ENCODE results near the gene PAGE5. TPM values are rescaled to one million over a fixed set of nuclear protein-coding genes. Genes with fewer than 3 reads are reported as not detected.

PAGE5 gene, protein sequence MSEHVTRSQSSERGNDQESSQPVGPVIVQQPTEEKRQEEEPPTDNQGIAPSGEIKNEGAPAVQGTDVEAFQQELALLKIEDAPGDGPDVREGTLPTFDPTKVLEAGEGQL
- 10 to 100 TPM; 20.3 to 28.7 TPM for total RNA-seq
- polyA plus RNA-seq (ENCODE audit: insufficient read depth, low read depth, low replicate concordance): 39.6 TPM
- long read RNA-seq, donor 1, transcript PAGE5-203 (5 exons, 540 nt): major isoform, 5 of 5 reads
- long read RNA-seq, donor 1, partial matches to known transcripts: 0 of 5 reads
- long read RNA-seq, donor 1, other reads (novel, unspliced or antisense): 0 of 5 reads
- long read RNA-seq, donor 2, partial matches to known transcripts: 0 of 4 reads
- long read RNA-seq, donor 2, other reads (novel, unspliced or antisense): 0 of 4 reads

DNA sequence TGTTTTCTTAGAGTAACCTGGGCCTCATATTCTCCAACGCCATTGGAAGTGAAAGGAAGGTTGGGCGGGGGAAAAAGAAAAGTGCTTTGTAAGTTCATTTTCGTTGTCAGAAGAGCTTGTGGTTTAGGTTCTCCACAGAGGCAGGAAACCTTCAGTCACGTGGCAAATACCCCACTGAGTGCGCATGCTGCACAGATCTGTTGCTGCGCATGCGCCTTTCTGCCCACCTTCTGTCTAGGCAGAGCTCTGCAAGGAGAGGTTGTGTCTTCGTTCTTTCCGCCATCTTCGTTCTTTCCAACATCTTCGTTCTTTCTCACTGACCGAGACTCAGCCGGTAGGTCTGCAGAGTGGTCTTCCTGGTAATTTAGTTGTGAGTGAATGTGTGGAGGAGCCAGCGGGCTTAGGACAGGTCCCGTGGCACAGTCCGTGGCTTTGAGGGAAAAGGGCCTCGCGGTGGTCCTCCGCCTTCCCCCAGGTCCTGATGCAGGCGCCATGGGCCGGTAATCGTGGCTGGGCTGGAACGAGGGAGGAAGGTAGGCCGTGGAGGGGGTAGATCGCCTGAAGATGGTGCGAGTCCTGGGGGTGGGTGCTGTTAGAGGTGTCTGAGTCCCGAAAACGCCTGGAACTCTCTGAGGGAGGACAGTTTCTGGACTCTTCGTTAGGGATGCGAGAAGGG, at the start of gene PAGE5:
Gene PAGE5 (plus strand): TSS at position 228 of the 676 bp plus-strand sequence. CDS start 1,037 bp downstream, outside the sequence.
- Histone ChIP-seq H3K27me3 (no peaks in the 10 kb centered on the region), H3K4me3 (no peak within 1 kb of the TSS), H3K36me3 (ENCODE audit: low read depth, missing control alignments) (no peaks in the 10 kb centered on the region), H3K27ac (no peak within 1 kb of the TSS), H3K4me1 (no peaks in the 10 kb centered on the region), H3K9me3 (no peaks in the 10 kb centered on the region)
- 53 to 76% methylated on average over 8 to 30 of the region's 30 CpGs for WGBS, 2 donors
- DNase-seq: peak; percentile 51
- intact Hi-C loops (cut with DNase I; ENCODE audit: low total_unique reads): no loop called here
- no peak for TF ChIP-seq POLR2A (IDR thresholded peaks at IDR 0.05)
- TF ChIP-seq, protein P1, sequence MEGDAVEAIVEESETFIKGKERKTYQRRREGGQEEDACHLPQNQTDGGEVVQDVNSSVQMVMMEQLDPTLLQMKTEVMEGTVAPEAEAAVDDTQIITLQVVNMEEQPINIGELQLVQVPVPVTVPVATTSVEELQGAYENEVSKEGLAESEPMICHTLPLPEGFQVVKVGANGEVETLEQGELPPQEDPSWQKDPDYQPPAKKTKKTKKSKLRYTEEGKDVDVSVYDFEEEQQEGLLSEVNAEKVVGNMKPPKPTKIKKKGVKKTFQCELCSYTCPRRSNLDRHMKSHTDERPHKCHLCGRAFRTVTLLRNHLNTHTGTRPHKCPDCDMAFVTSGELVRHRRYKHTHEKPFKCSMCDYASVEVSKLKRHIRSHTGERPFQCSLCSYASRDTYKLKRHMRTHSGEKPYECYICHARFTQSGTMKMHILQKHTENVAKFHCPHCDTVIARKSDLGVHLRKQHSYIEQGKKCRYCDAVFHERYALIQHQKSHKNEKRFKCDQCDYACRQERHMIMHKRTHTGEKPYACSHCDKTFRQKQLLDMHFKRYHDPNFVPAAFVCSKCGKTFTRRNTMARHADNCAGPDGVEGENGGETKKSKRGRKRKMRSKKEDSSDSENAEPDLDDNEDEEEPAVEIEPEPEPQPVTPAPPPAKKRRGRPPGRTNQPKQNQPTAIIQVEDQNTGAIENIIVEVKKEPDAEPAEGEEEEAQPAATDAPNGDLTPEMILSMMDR (IDR thresholded peaks at IDR 0.05): no peak

DNA sequence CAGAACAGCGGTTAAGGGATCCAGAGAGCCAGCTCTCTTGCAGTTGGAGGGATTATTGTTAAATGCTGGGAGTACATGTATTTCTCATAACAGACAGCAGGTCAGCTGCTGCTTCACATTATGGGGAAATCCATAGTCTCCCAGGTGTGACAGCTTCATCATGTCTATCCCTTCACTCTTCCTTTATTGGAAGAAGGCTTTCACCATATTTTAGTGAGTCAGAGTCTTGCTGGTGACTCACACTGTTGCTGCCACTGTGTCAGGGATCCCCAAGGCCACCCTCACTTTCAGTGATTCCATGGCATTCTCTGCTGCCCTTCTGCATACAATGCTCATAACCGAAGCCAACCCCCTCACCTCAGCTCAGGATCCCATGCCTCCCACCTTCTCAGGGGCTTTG, 32.9 kb upstream of the PAGE5 start:
- H3K4me3 ChIP-seq: no peak overlapping the region
- intact Hi-C loops (cut with DNase I; ENCODE audit: low total_unique reads): no loop called here
- no peaks in the 10 kb centered on the region for H3K4me1 ChIP-seq
- H3K9me3 ChIP-seq: no peaks in the 10 kb centered on the region
- H3K36me3 ChIP-seq (ENCODE audit: low read depth, missing control alignments): no peaks in the 10 kb centered on the region
- WGBS, 2 donors: 86% methylated on average over 2 of the region's 2 CpGs; no CpG with 5 or more reads in 1 of the 2 donors
- no peak overlapping the region for H3K27ac ChIP-seq
- DNase-seq: no peak
- H3K27me3 ChIP-seq: no peaks in the 10 kb centered on the region
- TF ChIP-seq, protein P1 (IDR thresholded peaks at IDR 0.05): no peak
- TF ChIP-seq POLR2A (IDR thresholded peaks at IDR 0.05): no peak

DNA sequence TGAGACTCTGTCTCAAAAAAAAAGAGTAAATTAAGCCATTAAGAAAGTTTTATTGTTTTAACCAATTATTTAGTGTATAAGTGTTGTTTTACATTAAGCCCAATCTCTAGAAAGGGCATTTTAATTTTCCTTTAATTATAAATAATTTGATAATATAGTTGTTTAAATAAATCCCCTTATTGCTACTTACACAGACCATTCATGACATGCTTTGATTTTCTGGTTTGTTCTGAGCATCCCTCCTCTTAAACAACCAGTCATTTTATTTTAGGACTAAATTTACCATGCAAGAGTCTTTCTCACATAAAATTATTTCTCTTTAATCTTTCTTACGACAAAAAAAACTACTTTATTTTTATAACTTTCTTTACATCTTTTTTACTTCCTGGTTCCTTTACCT, 23.5 kb upstream of the PAGE5 start:
- H3K9me3 ChIP-seq: no peaks in the 10 kb centered on the region
- H3K27ac ChIP-seq: no peak overlapping the region
- 0 to 94% methylated on average over 1 of the region's 1 CpG for WGBS, 2 donors
- H3K27me3 ChIP-seq: no peaks in the 10 kb centered on the region
- H3K36me3 ChIP-seq (ENCODE audit: low read depth, missing control alignments): no peaks in the 10 kb centered on the region
- TF ChIP-seq, protein P1 (IDR thresholded peaks at IDR 0.05): no peak
- no peak overlapping the region for H3K4me3 ChIP-seq
- no peaks in the 10 kb centered on the region for H3K4me1 ChIP-seq
- no peak for DNase-seq
- intact Hi-C loops (cut with DNase I; ENCODE audit: low total_unique reads): no loop called here

DNA sequence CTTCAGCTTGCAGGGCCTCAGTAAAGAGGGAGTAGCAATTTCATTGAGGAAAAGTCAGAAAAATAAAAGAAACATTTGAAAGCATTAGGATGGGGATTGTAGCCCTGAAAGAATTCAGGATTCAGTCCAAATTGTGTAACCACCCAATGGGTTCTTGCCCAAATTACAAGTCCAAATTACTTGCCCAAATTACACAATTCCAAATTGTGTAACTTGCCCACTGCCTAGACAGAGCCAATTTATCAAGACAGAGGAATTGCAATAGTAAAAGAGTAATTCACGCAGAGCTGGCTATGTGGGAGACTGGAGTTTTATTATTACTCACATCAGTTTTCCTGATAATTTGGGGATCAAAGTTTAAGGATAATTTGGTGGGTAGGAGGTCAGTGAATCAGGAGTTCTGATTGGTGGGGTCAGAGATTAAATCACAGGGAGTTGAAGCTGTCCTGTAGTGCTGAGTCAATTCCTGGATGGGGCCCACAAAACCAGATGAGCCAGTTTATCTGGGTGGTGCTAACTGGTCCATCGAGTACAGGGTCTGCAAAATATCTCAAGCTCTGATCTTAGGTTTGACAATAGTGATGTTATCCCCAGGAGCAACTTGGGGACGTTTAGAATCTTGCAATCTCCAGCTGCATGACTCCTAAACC, 18.1 kb upstream of the PAGE5 start:
- H3K27me3 ChIP-seq: no peaks in the 10 kb centered on the region
- no peak overlapping the region for H3K27ac ChIP-seq
- no peaks in the 10 kb centered on the region for H3K36me3 ChIP-seq (ENCODE audit: low read depth, missing control alignments)
- H3K4me3 ChIP-seq: no peak overlapping the region
- no peaks in the 10 kb centered on the region for H3K4me1 ChIP-seq
- no peaks in the 10 kb centered on the region for H3K9me3 ChIP-seq
- TF ChIP-seq, protein P1 (IDR thresholded peaks at IDR 0.05): no peak
- TF ChIP-seq POLR2A (IDR thresholded peaks at IDR 0.05): no peak
- 44 to 78% methylated on average over 2 of the region's 3 CpGs for WGBS, 2 donors
- intact Hi-C loops (cut with DNase I; ENCODE audit: low total_unique reads): no loop called here
- DNase-seq: no peak
